SU-DHL-6 (cell line): Measurements from ENCODE around the gene TRPV5.

Experiments used
- EZH2phosphoT487 ChIP-seq: fragments of 200-600 bp; sonication (generic), shearing (Covaris generic); conservative IDR thresholded peaks from 2 replicates; pipeline ENCODE4 v1.6.1; 2018; ENCODE audit warnings: mild to moderate bottlenecking, antibody characterized with exemption, low read length, moderate library complexity, mixed read lengths
- TF ChIP-seq, protein P1 (sequence below): fragments of 200-600 bp; sonication (generic); IDR thresholded peaks from one replicate; pipeline ENCODE4 v1.5.1; 2017; ENCODE audit warnings: antibody characterized with exemption, mild to moderate bottlenecking, low read length, moderate library complexity; ENCODE audit not compliant: insufficient read depth, poor library complexity, severe bottlenecking

DNA sequence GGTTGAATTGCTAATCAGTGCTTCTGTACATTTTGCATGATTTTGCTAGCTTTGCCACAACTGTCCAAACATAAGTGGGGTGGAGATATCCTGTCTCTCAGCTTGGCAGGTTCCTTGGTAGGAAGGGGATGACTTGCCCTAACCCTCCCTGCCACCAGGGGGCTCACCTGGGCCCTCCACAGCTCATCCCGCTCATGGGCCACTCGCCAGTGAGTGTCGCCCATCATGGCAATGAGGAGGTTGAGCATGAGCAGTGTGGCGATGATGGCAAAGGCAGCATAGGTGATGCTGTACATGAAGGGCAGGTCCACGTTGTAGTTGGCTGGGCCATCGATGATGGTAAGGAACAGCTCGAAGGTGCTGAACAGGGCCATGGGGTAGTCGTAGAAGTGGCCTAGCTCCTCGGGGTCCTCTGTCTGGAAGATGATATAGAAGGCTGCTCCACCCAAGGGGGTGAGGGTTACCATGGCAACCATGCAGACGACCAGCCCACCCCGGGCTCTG lies 60.2 kb downstream of the TRPV5 start:
- TF ChIP-seq, protein P1, sequence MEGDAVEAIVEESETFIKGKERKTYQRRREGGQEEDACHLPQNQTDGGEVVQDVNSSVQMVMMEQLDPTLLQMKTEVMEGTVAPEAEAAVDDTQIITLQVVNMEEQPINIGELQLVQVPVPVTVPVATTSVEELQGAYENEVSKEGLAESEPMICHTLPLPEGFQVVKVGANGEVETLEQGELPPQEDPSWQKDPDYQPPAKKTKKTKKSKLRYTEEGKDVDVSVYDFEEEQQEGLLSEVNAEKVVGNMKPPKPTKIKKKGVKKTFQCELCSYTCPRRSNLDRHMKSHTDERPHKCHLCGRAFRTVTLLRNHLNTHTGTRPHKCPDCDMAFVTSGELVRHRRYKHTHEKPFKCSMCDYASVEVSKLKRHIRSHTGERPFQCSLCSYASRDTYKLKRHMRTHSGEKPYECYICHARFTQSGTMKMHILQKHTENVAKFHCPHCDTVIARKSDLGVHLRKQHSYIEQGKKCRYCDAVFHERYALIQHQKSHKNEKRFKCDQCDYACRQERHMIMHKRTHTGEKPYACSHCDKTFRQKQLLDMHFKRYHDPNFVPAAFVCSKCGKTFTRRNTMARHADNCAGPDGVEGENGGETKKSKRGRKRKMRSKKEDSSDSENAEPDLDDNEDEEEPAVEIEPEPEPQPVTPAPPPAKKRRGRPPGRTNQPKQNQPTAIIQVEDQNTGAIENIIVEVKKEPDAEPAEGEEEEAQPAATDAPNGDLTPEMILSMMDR: peak; percentile 82
- no peak for TF ChIP-seq EZH2phosphoT487
